Stimulated activated CD4-positive, alpha-beta T cell treated with anti-CD3 and anti-CD28 coated beads, TNF-alpha, amount 100 ng/mL, for 24 hours (primary cell): Measurements from ENCODE around the gene EPS8L1.
"Not testable (repeated sequence)": the region's sequence is repeated elsewhere in the genome, so short reads cannot be mapped to it uniquely, and the experiment has no call there.

ENCODE experiments used
- DNase-seq, 3 experiments: peaks; one replicate each; pipeline ENCODE4 v3.0.0-alpha.2; 2020; ENCODE audit warnings: low read depth in 3 of 3

The EPS8L1 gene

DNA sequence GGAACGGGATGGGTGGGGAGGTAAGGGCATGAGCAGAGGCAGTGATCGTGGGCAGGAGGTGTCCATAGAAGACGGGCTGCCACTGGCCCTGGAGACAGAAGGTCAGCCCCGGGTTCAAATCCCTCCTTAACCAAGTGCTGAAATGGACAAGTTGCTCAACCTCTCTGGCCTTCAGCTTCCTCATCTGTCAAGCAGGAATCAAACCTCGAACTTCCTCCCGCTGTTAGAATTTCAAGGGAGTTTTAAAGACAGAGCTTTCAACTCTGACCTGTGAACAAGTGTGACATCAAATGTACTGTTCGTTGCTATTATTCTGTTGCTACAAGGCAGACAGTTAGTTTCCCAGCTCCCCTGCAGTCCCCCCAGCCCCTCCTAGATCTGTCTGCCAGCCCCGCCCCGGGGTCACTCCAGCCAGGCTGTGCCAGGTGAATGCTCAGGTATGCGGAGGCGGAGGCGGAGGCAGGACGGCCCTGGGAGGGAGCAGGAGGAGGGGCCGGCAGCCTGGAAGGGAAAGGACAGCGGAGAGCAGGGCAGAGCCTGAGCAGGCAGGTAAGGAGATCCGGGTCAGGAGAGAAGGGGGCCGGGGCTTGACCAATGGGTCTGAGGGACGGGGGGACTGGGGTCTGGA is at the start of gene EPS8L1:
Gene EPS8L1, plus strand, starts transcription at position 499 of the 628 bp plus-strand sequence. CDS start 576 bp downstream, outside the sequence.
- no peak for DNase-seq

DNA sequence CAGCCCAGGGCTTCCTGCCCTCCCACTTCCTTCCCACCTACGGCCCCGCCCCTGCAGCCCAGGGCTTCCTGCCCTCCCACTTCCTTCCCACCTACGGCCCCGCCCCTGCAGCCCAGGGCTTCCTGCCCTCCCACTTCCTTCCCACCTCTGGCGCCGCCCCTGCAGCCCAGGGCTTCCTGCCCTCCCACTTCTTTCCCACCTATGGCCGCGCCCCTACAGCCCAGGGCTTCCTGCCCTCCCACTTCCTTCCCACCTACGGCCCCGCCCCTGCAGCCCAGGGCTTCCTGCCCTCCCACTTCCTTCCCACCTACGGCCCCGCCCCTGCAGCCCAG is 48.6 kb upstream of the EPS8L1 start:
- DNase-seq, result not testable (repeated sequence)

DNA sequence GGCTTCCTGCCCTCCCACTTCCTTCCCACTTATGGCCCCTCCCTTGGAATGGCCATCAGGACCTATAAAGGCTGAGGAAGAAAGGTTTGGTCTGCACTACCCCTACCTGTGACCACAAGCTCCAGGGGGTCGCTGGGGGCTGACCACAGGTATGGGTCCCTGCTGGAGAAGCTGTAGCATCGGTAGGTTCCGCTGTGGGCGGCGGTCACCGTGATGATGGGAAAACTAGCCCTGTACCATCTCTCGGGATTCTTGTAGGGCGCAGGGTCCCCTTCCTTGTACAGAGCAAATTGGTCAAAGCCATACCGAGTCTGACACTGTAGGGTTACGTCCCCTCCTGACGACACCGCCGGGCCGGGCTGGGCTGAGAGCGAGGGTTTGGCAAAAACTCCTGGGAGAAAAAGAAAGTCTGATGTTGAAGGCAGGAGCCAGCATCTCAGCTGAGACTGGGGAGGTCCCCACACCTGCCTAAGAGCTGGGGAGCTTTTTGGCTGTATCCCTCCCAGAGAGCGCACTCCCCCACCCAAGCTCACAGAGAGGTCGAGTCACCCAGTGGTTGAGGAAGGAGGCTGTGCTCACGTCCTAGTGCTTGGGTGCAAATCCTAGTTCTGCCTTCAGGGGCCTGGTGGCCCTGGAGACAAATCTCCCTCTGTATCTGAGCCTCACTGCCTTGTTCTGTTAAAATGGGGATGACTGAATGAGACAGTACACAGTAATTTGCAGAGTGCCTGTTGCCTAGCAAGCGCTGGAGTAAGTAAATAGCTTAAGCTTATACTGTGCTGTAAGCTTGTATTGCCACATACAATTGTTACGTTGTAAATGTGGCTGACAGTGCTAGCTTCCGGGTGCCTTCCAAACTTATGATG is 48.0 kb upstream of the EPS8L1 start:
- no peak for DNase-seq

DNA sequence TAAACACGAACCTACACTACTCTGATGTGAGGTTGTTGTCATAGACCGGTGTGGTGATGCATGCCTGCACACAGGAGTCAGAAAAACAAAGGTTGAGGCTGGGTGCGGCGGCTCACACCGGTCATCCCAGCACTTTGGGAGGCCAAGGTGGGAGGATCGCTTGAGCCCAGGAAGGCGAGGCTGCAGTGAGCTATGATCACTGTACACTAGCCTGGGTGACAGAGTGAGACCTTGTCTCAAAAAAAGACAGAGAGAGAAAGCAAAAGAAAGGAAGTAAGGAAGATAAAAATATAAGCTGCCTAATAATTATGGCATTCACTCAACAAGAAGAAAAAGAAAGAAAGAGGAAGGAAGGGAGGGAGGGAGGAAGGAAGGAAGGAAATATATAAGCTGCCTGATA is 46.9 kb upstream of the EPS8L1 start:
- no peak for DNase-seq

DNA sequence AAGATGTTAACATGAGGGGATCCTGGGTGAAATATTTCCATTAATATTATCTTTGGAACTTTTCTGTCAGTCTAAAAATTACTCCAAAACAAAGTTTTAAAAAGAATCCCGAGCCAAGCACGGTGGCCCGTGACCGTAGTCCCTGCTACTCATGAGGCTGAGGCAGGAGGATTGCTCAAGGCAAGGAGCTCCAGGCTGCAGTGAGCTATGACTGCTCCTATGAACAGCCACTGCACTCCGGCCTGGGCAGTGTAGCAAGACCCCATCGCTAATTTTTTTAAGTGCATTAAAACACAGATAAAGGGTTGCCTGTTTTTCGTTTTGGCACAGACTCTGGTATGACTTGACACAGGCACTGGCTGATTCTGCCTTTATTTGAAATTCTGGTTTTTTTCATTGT is 44.5 kb upstream of the EPS8L1 start:
- DNase-seq, result no peak

DNA sequence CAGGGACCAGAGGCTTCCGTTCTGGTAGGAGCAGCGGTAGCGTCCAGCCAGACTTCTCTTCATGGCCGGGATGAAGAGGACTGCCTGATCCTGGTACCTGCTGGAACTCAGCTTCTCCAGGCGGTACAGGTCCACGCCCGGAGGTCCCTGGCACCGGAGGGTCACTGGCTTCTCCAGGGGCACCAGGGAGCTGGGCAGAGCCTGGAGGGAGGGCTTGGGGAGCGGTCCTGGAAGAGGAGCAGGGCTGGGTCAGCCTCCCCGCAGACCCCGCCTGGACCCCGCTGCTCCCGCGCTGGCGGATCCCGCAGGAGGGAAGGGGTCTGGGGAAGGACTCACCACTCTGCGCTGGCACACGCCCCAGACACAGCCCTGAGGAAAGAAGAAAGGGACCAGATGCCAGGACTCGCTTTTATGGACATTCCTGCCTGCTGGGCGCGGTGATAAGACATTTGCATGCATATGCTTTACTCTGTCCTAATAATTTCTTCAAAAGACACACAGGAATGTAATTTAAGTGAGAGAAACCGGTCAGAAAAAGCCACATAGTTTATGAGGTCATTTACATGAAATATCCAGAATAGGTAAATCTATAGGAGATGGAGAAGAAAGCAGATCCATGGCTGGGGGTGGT is 43.4 kb upstream of the EPS8L1 start:
- DNase-seq, result no peak

DNA sequence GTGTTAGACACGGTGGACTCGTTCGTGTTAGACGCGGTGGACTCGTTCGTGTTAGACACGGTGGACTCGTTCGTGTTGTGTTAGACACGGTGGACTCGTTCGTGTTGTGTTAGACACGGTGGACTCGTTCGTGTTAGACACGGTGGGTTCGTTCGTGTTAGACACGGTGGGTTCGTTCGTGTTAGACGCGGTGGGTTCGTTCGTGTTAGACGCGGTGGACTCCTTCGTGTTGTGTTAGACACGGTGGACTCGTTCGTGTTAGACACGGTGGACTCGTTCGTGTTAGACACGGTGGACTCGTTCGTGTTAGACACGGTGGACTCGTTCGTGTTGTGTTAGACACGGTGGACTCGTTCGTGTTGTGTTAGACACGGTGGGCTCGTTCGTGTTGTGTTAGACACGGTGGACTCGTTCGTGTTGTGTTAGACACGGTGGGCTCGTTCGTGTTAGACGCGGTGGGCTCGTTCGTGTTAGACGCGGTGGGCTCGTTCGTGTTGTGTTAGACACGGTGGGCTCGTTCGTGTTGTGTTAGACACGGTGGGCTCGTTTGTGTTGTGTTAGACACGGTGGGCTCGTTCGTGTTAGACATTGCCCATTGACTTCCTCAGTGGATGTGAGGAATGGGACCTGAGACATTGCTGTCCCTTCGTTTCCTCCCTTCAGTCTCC is 42.6 kb upstream of the EPS8L1 start:
- not testable (repeated sequence) for DNase-seq

DNA sequence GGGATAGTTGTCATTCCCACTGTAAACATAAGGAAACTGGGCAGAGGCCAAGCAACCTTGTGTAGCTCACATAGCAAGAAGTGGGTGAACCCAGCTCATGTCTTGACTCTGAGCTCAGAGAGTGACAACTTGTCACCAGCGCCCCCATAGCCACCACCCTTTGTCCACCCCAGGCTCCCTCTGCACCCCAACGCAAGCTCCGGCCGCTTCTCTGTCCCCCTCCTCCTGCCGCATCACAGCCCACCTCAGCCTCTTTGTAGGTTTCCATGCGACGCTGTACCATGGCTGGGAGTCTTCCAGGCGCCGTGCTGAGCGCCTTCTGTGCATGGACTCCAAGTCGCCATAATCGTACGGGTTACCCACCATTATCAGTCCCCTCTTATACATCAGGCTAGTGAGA is 40.9 kb upstream of the EPS8L1 start:
- DNase-seq, result no peak

DNA sequence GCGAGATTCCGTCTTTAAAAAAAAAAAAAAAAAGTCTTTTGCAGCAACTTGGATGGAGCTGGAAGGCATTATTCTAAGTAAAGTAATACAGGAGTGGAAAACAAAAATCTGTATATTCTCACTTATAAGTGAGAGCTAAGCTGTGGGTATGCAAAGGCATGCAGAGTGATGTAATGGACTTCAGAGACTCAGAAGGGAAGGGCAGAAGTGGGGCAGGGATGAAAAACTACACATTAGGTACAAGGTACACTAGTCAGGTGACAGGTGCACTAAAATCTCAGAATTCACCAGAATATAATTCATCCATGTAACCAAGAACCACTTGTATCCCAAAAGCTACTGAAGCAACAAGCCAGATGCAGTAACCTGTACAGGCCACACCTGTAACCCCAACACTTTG is 39.6 kb upstream of the EPS8L1 start:
- no peak for DNase-seq

DNA sequence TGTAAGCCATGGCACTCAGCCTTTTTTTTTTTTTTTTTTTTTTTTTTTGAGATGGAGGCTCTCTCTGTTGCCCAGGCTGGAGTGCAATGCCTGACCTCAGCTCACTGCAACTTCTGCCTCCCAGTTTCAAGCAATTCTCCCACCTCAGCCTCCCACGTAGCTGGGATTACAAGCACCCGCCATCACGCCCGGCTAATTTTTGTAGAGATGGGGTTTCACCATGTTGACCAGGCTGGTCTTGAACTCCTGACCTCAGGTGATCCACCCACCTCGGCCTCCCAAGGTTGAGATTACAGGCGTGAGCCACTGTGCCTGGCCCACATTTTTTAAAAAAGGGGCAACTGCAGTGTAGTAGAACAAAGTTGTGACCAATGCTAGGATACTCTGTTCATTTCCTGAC is 38.1 kb upstream of the EPS8L1 start:
- DNase-seq, result not testable (repeated sequence)

DNA sequence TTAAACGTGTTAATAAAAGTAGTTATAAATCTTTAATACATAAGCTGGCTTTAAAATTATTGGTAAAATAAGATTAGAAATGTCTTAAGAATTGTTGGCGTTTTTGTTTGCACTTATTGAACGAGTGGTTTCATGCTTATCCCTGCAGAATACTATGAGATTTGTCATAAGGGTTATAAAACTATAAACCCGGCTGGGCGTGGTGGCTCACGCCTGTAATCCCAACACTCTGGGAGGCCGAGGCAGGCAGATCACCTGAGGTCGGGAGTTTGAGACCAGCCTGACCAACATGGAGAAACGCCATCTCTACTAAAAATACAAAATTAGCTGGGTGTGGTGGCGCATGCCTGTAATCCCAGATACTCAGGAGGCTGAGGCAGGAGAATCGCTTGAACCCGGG is 35.0 kb upstream of the EPS8L1 start:
- not testable (repeated sequence) for DNase-seq

DNA sequence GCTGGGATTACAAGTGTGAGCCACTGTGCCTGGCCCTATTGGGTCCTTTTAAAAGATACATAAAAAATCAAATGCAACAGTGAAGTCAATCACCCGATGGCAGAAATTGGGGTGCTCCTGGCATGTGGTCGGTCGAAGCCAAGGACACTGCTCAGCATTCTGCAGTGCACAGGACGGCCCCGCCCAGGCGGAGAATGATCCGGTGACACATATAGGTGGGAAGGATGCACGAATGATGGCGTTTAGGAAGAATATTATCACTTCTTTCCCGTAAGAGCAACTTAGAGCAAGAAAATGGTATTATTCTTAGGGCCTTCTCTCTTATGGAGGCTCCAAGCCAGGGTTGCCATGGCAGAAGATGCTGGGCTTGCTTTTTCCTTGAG is 34.4 kb upstream of the EPS8L1 start:
- DNase-seq, result no peak

DNA sequence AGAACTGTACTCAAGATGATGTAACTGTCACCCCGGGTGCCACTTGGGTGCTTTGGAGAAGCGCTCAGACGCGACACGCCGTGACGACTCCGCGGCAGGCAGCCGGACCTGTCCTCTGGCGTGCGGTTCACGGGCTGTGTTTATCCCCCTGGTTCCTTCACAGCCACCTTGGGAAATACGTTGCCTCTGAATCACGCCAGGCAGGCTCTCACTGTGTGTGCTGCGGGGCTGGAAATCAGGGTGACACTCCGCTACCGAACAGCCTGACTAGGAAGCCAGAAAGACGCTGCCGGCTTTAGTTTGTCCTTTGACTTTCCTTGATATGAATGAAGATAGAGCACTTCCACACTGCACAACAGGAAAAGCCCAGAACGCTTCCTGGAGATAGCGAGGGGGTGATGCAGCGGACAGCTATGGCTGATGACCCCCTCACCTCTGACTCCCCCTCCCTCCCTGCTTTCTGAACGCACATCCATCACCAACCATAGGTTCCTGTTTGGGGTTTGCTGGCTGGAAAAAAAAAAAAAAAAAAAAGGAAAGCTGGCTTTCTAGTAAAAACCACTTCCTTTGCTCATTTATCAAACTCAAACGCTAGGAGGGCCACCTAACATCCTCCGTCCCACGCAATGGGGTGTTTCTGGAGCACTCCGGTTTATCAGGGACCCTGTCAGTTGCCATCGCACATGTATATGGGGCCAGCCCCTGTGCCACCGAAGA is 33.9 kb upstream of the EPS8L1 start:
- DNase-seq, result peak in 1 of 3 experiments; percentile 29

DNA sequence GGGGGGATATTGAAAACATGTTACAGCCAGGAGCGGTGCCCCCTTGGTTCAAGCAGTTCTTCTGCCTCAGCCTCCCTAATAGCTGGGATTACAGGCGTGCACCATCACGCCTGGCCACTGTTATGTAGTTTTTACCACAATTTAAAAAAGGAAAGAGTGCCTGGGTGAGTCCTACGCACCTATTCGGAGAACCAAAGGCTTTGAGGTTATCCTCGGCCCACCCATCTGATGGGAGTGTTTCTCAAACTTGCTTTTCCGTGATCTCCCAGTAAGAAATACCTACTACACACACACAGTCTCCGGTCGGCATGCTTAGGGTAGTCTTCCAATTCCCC is 33.4 kb upstream of the EPS8L1 start:
- DNase-seq, result no peak

DNA sequence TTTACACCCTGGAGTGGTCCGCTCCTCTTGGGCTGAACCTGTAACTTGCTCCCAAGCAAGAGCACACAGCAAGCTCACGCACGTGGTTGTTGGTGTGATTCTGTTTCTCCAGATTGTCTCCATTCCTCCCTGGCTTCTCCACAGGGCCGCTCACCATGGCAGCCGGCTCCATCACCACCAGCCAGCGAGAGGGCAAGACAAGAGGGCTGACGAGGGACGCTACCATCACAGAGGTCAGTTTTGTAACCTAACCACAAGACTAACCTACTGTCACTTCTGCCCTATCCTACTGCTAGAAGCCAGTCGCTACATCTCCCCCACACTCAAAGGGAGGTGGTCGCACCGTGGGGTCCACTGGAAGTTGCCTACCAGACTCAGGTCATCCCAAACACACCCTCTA is 33.0 kb upstream of the EPS8L1 start:
- DNase-seq, result no peak

DNA sequence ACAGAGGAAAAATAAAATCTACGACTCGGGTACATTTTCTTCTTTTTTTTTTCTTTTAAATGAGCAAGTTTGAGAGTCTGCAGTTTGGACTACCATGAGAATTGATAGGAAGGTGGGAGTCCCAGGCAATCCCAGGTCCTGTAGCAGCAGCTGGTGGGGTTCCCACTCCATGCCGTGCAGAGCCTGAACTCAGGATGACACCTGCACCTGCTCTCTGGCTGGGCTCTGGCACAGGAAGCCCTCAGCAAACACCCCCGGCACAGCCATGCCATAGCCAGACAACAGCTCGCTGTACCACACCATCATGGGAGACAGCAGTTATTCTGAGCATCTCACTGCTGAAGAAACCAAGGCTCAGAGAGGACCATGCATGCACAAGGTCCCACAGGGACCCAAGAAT is 31.4 kb upstream of the EPS8L1 start:
- no peak for DNase-seq

DNA sequence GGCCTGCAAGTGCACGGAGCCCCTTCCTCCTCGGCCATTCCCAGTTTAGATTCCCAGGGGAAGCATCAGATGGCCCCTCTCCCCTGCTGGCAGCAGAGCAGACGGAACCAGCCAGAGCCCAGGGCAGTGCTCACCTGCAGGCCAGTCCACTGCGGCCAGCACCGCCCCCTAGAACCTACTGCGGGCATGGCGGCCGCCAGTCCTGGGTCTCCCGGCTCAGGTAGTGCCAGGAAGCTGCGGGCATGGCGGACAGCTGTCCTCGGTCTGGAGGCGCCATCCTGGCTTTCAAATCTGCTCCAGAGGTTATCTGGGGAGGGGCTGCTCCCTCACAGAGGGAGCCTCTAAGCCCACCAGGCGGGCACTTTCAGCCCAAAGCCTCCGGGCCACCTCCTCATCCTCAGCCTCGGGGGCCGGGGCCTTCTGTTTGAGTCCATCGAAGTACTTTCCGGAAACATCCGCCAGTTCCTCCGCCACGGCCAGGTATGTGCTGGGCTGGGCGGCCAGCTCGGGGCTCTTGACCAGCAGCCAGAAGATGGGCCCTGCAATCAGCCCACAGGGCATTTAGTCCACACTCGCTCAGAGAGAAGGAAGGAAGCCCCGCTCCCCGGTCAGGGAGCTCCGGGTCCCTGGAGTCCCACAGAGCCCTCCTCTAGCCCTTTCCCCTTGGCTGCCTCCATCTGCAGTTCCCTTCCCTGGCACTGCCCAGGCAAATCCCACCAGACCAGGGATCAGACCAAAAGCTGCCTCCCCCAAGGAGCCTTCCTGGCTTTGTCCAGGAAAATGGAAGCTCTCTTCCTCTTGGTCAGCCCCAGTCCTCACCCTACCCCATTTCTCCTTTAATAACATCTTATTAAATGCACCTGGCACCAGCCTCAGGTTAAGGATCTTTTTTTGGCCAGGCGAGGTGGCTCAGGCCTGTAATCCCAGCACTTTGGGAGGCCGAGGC is 30.6 kb upstream of the EPS8L1 start:
- no peak for DNase-seq

DNA sequence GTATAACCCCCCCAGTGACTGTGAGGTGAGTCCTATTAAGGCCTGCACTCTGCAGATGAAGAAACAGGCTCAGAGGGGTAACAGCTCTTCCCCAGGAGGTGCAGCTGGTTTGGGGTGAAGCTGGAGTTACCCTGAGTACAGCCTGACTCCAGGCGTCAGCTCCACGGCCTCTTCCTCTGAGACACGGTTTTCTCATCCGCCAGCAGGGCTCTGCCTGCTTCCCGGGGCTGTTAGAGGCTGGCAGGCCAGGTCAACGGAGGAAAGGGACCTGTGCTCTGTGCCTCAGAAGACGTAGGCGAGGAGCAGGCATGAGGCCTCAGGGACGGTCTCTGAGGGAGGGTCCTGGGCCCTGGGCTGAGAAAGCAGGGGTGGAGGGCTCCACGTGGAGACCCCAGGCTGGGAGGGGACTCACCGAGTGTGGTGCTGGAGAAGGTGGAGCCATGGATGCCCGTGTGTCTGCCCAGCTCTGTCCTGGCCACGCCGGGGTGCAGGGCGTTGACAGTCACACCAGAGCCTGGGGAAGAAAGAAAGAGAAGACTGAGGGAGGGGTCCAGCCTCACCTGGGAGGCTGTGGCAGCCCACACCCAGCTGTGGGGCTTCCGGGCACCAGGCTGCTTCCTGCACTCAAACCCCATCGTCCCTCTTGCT is 28.6 kb upstream of the EPS8L1 start:
- no peak for DNase-seq

DNA sequence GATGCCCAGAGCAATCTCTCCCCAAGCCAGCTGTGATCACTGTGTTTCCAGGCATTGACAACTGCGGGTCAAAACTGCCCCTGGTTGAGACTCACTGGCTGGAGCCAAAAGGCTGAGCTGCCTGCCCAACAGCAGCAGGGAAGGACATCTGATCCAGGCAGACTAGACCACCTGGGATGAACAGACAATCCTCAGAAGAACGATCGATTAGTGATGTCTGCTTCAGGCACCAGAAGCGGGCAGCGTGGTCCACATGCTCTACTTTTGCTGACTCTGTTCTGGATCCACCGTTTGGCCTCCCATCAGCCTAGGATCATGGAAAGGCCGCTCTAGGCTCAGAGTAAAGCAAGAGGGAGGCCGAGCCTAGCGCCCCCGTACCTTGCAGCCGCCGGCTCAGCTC is 27.7 kb upstream of the EPS8L1 start:
- no peak for DNase-seq

DNA sequence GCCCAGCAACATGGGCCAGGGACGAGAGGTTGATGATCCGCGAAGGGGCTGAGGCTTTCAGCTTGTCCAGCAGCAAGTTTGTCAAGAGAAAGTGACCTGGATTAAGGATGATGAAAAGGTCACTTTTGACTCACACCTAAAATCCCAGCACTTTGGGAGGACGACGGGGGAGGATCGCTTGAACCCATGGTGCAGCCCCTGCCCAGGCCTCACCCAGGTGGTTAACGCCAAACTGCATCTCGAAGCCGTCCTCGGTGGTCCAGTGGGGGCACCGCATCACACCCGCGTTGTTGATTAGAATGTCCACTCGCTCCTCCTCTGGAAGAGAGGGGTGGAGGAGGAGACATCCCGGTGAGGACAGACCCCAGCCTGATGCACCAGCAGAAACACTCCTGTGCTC is 27.2 kb upstream of the EPS8L1 start:
- no peak for DNase-seq
